HG03175 (cell line): Measurements from ENCODE around the gene FAM120B.

Experiments used
- ATAC-seq: cut with Tn5 transposase; IDR thresholded peaks from one replicate; pipeline ENCODE4 v1.9.1; 2021; ENCODE audit warnings: mild to moderate bottlenecking, moderate library complexity; ENCODE audit not compliant: unreplicated experiment

Gene FAM120B

GRCh38 chr6:170453586-170454511 is 147.3 kb downstream of the FAM120B start:
- ATAC-seq, result no peak

GRCh38 chr6:170454512-170455285 is 148.1 kb downstream of the FAM120B start:
- ATAC-seq, result no peak

DNA sequence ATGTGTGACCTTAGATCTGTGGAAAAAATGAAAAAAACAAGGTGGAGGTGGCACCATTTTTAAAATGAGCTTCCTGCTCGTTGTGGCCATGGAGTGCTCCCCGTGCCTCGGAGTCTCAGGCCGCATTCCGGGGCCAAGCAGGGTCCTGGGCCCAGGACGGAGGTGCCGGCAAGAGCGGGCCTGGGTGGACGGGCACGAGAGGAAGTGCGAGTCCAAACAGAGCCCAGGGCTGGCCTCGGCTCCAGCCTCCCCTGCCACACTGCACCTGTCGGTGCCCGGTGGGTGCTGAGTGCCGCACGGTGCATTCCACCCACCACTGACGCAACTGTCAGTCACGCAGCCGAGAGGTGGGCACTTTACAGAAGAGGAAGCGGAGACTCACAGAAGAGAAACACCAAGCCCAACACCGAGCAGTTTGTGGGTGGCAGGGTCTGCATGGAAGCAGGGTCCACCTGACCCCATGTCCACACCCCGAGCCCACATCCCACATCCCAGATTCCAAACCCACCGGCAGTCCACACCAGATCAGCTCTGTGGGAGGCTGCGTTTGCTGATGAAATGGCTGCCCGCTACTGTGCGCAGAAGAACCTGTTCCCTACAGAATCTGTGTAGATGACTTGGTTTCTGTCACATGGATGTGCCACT is 148.9 kb downstream of the FAM120B start:
- no peak for ATAC-seq

DNA sequence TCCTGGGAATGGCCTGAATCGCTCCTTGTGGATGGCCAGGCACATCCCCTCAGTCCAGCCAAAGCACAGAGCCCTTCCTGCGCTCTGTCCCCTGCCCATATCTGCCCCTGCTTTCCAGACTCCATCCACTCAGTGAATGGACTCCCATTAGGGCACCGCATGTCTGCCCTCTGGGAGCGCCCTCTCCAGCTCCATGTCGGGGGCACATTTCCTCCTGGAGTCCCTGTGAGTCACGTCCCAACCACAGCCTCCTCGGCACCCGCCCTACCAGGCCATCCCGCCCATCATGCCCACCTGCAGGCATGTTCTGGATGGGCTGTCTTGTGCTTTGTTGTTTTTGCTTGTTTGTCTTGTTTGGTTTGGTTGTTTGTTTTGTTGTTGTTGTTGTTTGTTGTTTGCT is 149.8 kb downstream of the FAM120B start:
- ATAC-seq, result no peak
